GM12875 (cell line): ENCODE results near the gene ZNF101.
"Not testable (repeated sequence)": the region's sequence is repeated elsewhere in the genome, so short reads cannot be mapped to it uniquely, and the experiment has no call there.

Experiments
- H3K4me3 ChIP-seq: one replicate; pipeline ENCODE4 v1.5.1; 2011; ENCODE audit warnings: low read depth, low read length, control low read depth
- CTCF ChIP-seq: IDR thresholded peaks from 2 replicates; pipeline ENCODE4 v1.5.1; 2011; ENCODE audit warnings: low read depth, mild to moderate bottlenecking, control low read depth, inconsistent platforms, low read length, moderate library complexity, borderline replicate concordance; ENCODE audit not compliant: insufficient read depth

The ZNF101 gene

GRCh38 chr19:19697589-19697988 is 28.9 kb downstream of the ZNF101 start:
- no peak for TF ChIP-seq CTCF
- H3K4me3 ChIP-seq = no peak overlapping the region

- H3K4me3 ChIP-seq = not testable (repeated sequence)
Observed at GRCh38 chr19:19700493-19700892, 31.9 kb downstream of the ZNF101 start.

- H3K4me3 ChIP-seq = no peak overlapping the region
- TF ChIP-seq CTCF = no peak
Observed at GRCh38 chr19:19704836-19705235, 36.2 kb downstream of the ZNF101 start.

GRCh38 chr19:19710506-19710905 is 41.9 kb downstream of the ZNF101 start:
- TF ChIP-seq CTCF = no peak
- no peak overlapping the region for H3K4me3 ChIP-seq

GRCh38 chr19:19711306-19711933 is 42.8 kb downstream of the ZNF101 start:
- no peak overlapping the region for H3K4me3 ChIP-seq
- no peak for TF ChIP-seq CTCF

- no peak for TF ChIP-seq CTCF
- H3K4me3 ChIP-seq = no peak overlapping the region
Observed at GRCh38 chr19:19711934-19712828, 43.5 kb downstream of the ZNF101 start.

GRCh38 chr19:19719798-19720197 is 51.2 kb downstream of the ZNF101 start:
- no peak overlapping the region for H3K4me3 ChIP-seq
- no peak for TF ChIP-seq CTCF
